GM19023 (cell line): Measurements from ENCODE around the gene SLC38A10.

Source experiments
- ATAC-seq: cut with Tn5 transposase; IDR thresholded peaks from one replicate; pipeline ENCODE4 v1.9.1; 2021; ENCODE audit warnings: mild to moderate bottlenecking, moderate library complexity; ENCODE audit not compliant: unreplicated experiment

SLC38A10 gene

GRCh38 chr17:81331527-81332043 lies 36.5 kb upstream of the SLC38A10 start:
- ATAC-seq: no peak

GRCh38 chr17:81330884-81331245 lies 35.8 kb upstream of the SLC38A10 start:
- ATAC-seq: no peak

GRCh38 chr17:81329927-81330883 lies 35.1 kb upstream of the SLC38A10 start:
- ATAC-seq: no peak

- ATAC-seq: no peak
Observed at GRCh38 chr17:81328978-81329926, 34.1 kb upstream of the SLC38A10 start.

- ATAC-seq: no peak
Observed at GRCh38 chr17:81328489-81328888, 33.4 kb upstream of the SLC38A10 start.

- ATAC-seq: no peak
Observed at GRCh38 chr17:81325714-81326358, 30.7 kb upstream of the SLC38A10 start.

- no peak for ATAC-seq
Observed at GRCh38 chr17:81324851-81325713, 30.0 kb upstream of the SLC38A10 start.

GRCh38 chr17:81324177-81324850 lies 29.2 kb upstream of the SLC38A10 start:
- no peak for ATAC-seq

- no peak for ATAC-seq
Observed at GRCh38 chr17:81323411-81323868, 28.3 kb upstream of the SLC38A10 start.

GRCh38 chr17:81323083-81323369 lies 27.9 kb upstream of the SLC38A10 start:
- no peak for ATAC-seq

GRCh38 chr17:81322271-81323082 lies 27.4 kb upstream of the SLC38A10 start:
- no peak for ATAC-seq

- no peak for ATAC-seq
Observed at GRCh38 chr17:81317961-81318605, 23.0 kb upstream of the SLC38A10 start.

GRCh38 chr17:81317530-81317821 lies 22.4 kb upstream of the SLC38A10 start:
- ATAC-seq: no peak

GRCh38 chr17:81315885-81316391 lies 20.8 kb upstream of the SLC38A10 start:
- ATAC-seq: no peak

- ATAC-seq: no peak
Observed at GRCh38 chr17:81315129-81315884, 20.2 kb upstream of the SLC38A10 start.

- no peak for ATAC-seq
Observed at GRCh38 chr17:81314398-81315081, 19.4 kb upstream of the SLC38A10 start.
